HCT116 (cell line): ENCODE measurements around the gene AGMAT. TPM values are rescaled to one million over a fixed set of nuclear protein-coding genes. Genes with fewer than 3 reads are reported as not detected.

Source experiments
- ATAC-seq: fragments of 200-7000 bp; cut with Tn5 transposase; 2 replicates; pipeline ENCODE4 v1.9.1; 2020; ENCODE audit warnings: mild to moderate bottlenecking, moderate library complexity
- BruUV-seq: library from RNA; stranded (reverse); fragments of 400-500 nt; replicated peaks from 2 replicates; lab custom pipeline; 2021; lab: Mats Ljungman, UMichigan
- CTCF ChIA-PET: fragments of 300-600 bp; sonication (Branson Sonifier 250); formaldehyde crosslinking; loops from one replicate; lab custom pipeline; 2021; ENCODE audit warnings: antibody characterized with exemption; lab: Charles Lee
- POLR2A ChIA-PET: fragments of 300-600, 350-600 bp; sonication (Branson Sonifier 250); formaldehyde crosslinking; loops from one replicate; lab custom pipeline; 2021; ENCODE audit warnings: antibody characterized with exemption; lab: Charles Lee
- RAD21 ChIA-PET, 2 experiments: fragments of 300-600 bp; sonication (Branson Sonifier 250); formaldehyde crosslinking; loops; one replicate each; lab custom pipeline; 2023; ENCODE audit warnings: low total read pairs in 2 of 2; ENCODE audit not compliant: uncharacterized antibody in 2 of 2, unreplicated experiment in 2 of 2, low non-redundant PET in 1 of 2; lab: Charles Lee
- DNase-seq: peaks from one replicate; pipeline ENCODE4 v3.0.0-alpha.2; 2010; ENCODE audit warnings: low read depth, low spot score
- H2AFZ ChIP-seq: fragments of 200-600 bp; shearing (Covaris generic), sonication (generic); 2 replicates; pipeline ENCODE4 v1.6.1; 2017; ENCODE audit warnings: low read depth, mixed run types, mixed read lengths, antibody characterized with exemption, low read length; ENCODE audit not compliant: poor library complexity, severe bottlenecking
- H3K27ac ChIP-seq: 2 replicates; pipeline ENCODE4 v1.5.1; 2012; ENCODE audit warnings: low read depth, low read length
- H3K27me3 ChIP-seq: fragments of 200-600 bp; sonication (generic); 2 replicates; pipeline ENCODE4 v1.6.1; 2016; ENCODE audit warnings: mixed run types, low read length, mixed read lengths; ENCODE audit not compliant: insufficient read depth
- H3K36me3 ChIP-seq, 2 experiments: fragments of 200-500 bp in 1 of 2; fragments of 200-600 bp in 1 of 2; sonication (Bioruptor generic) in 1 of 2; sonication (generic) in 1 of 2; 2 replicates each; pipeline versions ENCODE4 v1.5.1 to v1.6.1; 2014 to 2016; ENCODE audit warnings: low read length in 2 of 2, inconsistent platforms in 1 of 2, mixed read lengths in 1 of 2, mixed run types in 1 of 2; ENCODE audit not compliant: insufficient read depth in 2 of 2, control insufficient read depth in 1 of 2
- H3K4me1 ChIP-seq, 2 experiments: fragments of 200-600 bp in 1 of 2; sonication (generic) in 1 of 2; 2 replicates each; pipeline versions ENCODE4 v1.5.1 to v1.6.1; 2012 to 2017; ENCODE audit warnings: low read length in 2 of 2, inconsistent platforms in 1 of 2, mild to moderate bottlenecking in 1 of 2, mixed read lengths in 1 of 2, mixed run types in 1 of 2, moderate library complexity in 1 of 2; ENCODE audit not compliant: insufficient read depth in 2 of 2, control insufficient read depth in 1 of 2
- H3K4me2 ChIP-seq: fragments of 200-600 bp; sonication (generic); 2 replicates; pipeline ENCODE4 v1.6.1; 2017; ENCODE audit warnings: mixed run types, low read length, mixed read lengths
- H3K4me3 ChIP-seq, 2 experiments: fragments of 200-600 bp in 1 of 2; sonication (generic) in 1 of 2; replicated peaks in 1 of 2; 2 replicates each; pipeline ENCODE4 v1.5.1; 2011 to 2016; ENCODE audit warnings: low read length in 2 of 2, control low read depth in 1 of 2, low read depth in 1 of 2, mild to moderate bottlenecking in 1 of 2, mixed read lengths in 1 of 2, mixed run types in 1 of 2
- H3K79me2 ChIP-seq: fragments of 200-600 bp; sonication (generic); 2 replicates; pipeline ENCODE4 v1.6.1; 2017; ENCODE audit warnings: mild to moderate bottlenecking, mixed run types, low read length, moderate library complexity, mixed read lengths; ENCODE audit not compliant: insufficient read depth
- H3K9ac ChIP-seq: fragments of 200-600 bp; sonication (generic); 2 replicates; pipeline ENCODE4 v1.6.1; 2016; ENCODE audit warnings: low read length, mixed read lengths
- H3K9me2 ChIP-seq: fragments of 200-600 bp; sonication (generic), shearing (Covaris generic); 2 replicates; pipeline ENCODE4 v1.6.1; 2017; ENCODE audit warnings: mixed run types, mild to moderate bottlenecking, moderate library complexity; ENCODE audit not compliant: insufficient read depth
- H3K9me3 ChIP-seq, 2 experiments: fragments of 200-500 bp in 1 of 2; fragments of 200-600 bp in 1 of 2; sonication (Bioruptor generic) in 1 of 2; sonication (generic) in 1 of 2; 2 replicates each; pipeline ENCODE4 v1.6.1; 2014 to 2017; ENCODE audit warnings: low read length in 2 of 2, mixed read lengths in 2 of 2, inconsistent platforms in 1 of 2, low read depth in 1 of 2, mild to moderate bottlenecking in 1 of 2, mixed run types in 1 of 2, moderate library complexity in 1 of 2; ENCODE audit not compliant: control insufficient read depth in 1 of 2, insufficient read depth in 1 of 2
- H4K20me1 ChIP-seq: fragments of 200-600 bp; sonication (generic), shearing (Covaris generic); 2 replicates; pipeline ENCODE4 v1.6.1; 2017; ENCODE audit warnings: mixed run types, mild to moderate bottlenecking, moderate library complexity; ENCODE audit not compliant: insufficient read depth
- EGR1 ChIP-seq: IDR thresholded peaks from 2 replicates; pipeline ENCODE4 v1.6.1; 2012; ENCODE audit warnings: low read depth
- ELF1 ChIP-seq: IDR thresholded peaks from 2 replicates; pipeline ENCODE4 v1.6.1; 2012; ENCODE audit warnings: low read depth, borderline replicate concordance
- EZH2 ChIP-seq: fragments of 200-600 bp; sonication (generic); IDR thresholded peaks from 2 replicates; pipeline ENCODE4 v1.6.1; 2017; ENCODE audit warnings: antibody characterized with exemption, mixed run types
- EZH2phosphoT487 ChIP-seq: fragments of 200-600 bp; IDR thresholded peaks from 2 replicates; pipeline ENCODE4 v1.6.1; 2018; ENCODE audit warnings: antibody characterized with exemption, borderline replicate concordance
- FOSL1 ChIP-seq: IDR thresholded peaks from 2 replicates; pipeline ENCODE4 v1.6.1; 2012; ENCODE audit warnings: low read depth
- SP1 ChIP-seq: IDR thresholded peaks from 2 replicates; pipeline ENCODE4 v1.6.1; 2012; ENCODE audit warnings: low read depth
- ZNF274 ChIP-seq: fragments of 200-500 bp; sonication (Bioruptor generic); IDR thresholded peaks from 2 replicates; pipeline ENCODE4 v1.6.1; 2014; ENCODE audit warnings: mild to moderate bottlenecking, low read depth, low read length, inconsistent platforms
- intact Hi-C: fragments of 100-400 bp; cut with micrococcal nuclease; formaldehyde crosslinking; loops from 2 replicates; pipeline ENCODE4 v1.10.0; 2022
- total RNA-seq: library from RNA; stranded (reverse); gene quantifications from one replicate; pipeline ENCODE4 v1.2.1, GENCODE V29; 2021; ENCODE audit not compliant: unreplicated experiment
- TF ChIP-seq, protein P1 (sequence below): IDR thresholded peaks from 2 replicates; pipeline ENCODE4 v1.6.1; 2011; ENCODE audit warnings: mild to moderate bottlenecking, low read length, moderate library complexity; ENCODE audit not compliant: insufficient replicate concordance; ENCODE audit errors: extremely low read depth

AGMAT gene
- total RNA-seq, 1 experiment from 2014 or later: not detected

- Histone ChIP-seq H3K9me3 (no peaks in the 10 kb centered on the region), H3K27me3 (no peaks in the 10 kb centered on the region), H3K79me2 (peaks cover 100% of the 10 kb centered on the region), H3K4me3 (no peak overlapping the region), H3K36me3 (peaks cover 12 to 28% of the 10 kb centered on the region in 2 experiments; a peak in 3 of 4 replicates), H3K4me1 (peaks cover 2 to 21% of the 10 kb centered on the region in 2 experiments; a peak in 2 of 4 replicates), H3K9me2 (no peaks in the 10 kb centered on the region), H3K4me2 (no peak overlapping the region), H2AFZ (no peak overlapping the region), H4K20me1 (peaks cover 8% of the 10 kb centered on the region; the same call in 1 of the 2 replicates), H3K9ac (no peak overlapping the region), H3K27ac (no peak overlapping the region)
- ATAC-seq (no peak), DNase-seq (no peak)
- TF ChIP-seq ELF1 (no peak), EZH2 (no peak), EZH2phosphoT487 (no peak), FOSL1 (no peak), EGR1 (no peak), SP1 (no peak), ZNF274 (no peak)
- TF ChIP-seq, protein P1, sequence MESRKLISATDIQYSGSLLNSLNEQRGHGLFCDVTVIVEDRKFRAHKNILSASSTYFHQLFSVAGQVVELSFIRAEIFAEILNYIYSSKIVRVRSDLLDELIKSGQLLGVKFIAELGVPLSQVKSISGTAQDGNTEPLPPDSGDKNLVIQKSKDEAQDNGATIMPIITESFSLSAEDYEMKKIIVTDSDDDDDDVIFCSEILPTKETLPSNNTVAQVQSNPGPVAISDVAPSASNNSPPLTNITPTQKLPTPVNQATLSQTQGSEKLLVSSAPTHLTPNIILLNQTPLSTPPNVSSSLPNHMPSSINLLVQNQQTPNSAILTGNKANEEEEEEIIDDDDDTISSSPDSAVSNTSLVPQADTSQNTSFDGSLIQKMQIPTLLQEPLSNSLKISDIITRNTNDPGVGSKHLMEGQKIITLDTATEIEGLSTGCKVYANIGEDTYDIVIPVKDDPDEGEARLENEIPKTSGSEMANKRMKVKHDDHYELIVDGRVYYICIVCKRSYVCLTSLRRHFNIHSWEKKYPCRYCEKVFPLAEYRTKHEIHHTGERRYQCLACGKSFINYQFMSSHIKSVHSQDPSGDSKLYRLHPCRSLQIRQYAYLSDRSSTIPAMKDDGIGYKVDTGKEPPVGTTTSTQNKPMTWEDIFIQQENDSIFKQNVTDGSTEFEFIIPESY: no peak
- POLR2A ChIA-PET: no interaction called here
- RAD21 ChIA-PET: no interaction called here
- intact Hi-C loops: no loop called here
- CTCF ChIA-PET: no interaction called here
- no TSS peak for BruUV-seq
These were observed 38.6 kb upstream of the AGMAT start for GRCh38 chr1:15623435-15623834.
